Fibroblast of upper back skin (primary cell): ENCODE data around the gene NAT9.

ENCODE experiments used
- DNase-seq: peaks from one replicate; pipeline ENCODE4 v3.0.0-alpha.2; 2013

NAT9 gene, protein sequence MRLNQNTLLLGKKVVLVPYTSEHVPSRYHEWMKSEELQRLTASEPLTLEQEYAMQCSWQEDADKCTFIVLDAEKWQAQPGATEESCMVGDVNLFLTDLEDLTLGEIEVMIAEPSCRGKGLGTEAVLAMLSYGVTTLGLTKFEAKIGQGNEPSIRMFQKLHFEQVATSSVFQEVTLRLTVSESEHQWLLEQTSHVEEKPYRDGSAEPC

GRCh38 chr17:74776044-74776962 is at the start of gene NAT9:
Gene NAT9 (minus strand): TSS chr17:74776345. CDS start chr17:74775698, 647 bp downstream.
- DNase-seq: peak; percentile 94

DNA sequence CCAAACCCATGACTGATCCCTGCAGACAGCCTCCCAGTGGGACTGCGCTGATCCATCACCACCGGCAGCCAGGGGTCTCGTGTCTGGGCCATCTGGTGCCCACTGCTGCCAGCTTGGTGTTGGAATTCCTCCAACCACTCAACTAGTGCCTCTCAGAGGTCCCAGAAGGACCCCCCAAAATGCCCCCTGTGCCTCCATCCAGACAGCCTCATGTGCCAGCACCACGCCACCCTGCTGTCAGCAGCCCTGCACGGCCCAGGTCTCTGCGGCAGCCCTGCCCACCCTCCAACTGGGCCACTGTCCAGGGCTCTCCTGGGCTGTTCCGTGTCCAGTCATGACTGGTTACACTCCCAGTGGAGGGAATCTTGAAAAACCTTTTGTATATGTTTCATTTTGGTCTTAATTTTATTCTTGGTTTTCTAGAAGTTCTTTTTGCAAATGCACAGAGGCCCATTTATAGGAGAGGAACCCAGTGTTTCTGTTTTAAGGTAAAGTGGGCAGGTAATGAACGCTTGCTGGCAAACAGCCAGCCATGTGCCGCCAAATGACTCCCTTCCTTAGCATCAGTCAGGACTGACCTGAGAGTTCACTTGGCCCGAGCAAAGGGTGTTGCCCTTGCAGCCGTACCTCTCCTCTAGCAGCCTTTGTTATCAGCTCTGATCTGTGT is 48.9 kb upstream of the NAT9 start:
- DNase-seq: no peak

DNA sequence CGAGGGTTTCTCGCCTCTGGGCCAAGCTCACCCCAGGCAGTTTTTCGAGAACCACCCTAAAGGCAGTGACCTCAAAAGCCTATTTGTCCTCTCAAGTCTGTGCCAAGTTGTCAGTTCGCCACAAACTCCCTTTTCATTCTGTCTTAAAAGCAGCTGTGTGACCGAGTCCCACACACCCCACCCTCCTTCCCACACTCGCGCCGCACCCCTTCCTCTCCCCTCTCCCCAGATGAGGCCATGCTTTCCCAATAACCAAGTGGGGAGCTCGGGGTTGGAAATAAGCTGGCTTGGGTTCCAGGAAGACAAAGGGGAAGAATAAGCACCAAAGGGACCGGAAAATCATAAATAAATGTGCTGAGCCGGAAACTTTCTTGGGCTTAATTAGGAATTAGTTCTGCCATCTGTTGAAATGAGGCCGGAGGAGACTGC is 46.8 kb upstream of the NAT9 start:
- DNase-seq: no peak

DNA sequence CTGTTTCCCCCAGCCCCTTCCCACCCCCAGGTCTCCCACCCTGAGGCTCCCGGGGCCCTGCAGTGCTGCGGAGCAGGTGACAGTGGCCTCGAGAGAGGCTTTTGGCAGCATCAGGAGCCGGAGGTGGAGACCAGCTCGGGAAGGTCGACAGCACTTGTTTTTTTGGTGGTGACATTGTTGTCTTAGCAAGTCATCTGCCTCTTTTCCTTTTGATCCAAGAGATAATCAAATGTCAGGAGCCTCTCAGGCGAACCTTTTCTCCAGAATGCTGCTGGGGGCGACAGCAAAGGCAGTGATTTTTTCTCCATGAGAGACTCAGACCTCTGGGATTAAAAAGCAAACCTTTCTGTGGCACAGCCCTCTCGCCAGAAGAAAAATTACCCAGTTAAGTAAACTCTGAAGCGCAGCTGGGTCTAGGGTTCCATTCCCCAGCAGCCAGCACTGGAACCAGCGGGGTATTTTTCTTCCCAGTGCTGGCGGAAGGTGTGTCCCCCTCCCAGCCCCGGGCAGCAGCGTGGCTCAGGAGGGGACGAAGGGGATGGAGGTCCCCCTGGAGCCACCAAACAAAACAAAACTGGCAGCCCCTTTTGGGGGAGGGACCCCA is 46.3 kb upstream of the NAT9 start:
- no peak for DNase-seq

DNA sequence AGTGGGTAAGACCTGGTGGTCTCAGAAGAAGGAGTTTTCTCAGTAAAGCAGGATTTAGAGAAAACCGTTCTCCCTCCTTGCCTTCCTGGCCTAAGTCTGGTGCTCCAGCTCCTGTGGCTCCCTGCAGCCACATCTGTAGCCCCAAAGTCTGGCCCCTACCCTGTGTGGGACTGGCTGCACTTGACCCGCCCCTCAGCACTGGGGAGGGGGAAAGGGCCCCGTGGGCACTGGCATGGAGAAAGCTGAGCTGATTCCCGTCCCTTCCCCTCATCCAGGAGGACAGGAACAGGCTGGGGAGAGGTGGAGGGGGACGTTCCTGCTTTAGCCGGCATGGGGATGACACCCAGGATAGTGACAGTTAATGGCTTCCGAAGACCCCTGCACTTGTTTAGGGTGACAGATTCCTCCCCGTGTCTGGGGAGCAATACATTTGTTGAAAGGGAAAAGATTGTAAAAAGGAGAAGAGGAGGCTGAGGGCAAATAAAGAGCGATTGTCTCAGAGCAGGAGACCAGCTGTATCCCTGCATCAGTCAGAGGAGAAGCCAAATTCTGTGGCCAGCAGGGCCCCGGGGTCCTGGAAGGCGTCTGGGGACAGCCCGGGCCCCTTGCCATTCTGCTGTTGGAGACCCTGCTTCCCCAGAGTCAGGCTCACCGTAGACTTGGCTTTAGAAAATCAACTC is 45.6 kb upstream of the NAT9 start:
- no peak for DNase-seq

DNA sequence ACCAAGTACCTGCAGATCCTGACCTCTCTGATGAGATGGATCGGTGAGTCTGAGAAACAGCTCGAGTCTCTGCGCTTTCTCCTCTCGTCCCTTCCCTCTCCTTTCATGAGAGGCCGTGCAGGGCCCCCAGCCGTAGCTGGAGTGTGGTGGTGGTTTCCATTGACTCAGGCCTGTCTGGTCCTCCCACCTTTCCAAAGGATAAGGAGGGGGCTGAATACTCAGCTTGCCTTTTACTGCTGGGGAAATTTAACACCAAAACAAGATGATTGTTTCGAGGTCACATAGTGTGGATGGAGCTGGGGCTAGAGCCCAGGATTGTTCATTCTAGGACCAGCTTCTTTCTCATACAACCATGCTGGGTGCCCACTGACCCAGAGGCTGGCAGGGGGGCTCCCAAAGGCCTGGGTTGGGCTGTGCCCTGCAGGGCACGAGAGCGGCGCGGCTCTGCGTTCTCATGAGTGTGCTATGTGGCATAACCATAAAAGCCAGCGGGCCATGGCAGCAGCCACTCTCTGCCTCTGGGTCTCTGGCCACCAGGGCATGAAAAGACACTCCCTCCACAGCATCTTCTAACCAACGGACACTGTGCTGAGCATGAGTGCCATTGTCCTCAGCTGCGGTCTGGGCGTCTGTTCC is 43.8 kb upstream of the NAT9 start:
- DNase-seq: no peak

DNA sequence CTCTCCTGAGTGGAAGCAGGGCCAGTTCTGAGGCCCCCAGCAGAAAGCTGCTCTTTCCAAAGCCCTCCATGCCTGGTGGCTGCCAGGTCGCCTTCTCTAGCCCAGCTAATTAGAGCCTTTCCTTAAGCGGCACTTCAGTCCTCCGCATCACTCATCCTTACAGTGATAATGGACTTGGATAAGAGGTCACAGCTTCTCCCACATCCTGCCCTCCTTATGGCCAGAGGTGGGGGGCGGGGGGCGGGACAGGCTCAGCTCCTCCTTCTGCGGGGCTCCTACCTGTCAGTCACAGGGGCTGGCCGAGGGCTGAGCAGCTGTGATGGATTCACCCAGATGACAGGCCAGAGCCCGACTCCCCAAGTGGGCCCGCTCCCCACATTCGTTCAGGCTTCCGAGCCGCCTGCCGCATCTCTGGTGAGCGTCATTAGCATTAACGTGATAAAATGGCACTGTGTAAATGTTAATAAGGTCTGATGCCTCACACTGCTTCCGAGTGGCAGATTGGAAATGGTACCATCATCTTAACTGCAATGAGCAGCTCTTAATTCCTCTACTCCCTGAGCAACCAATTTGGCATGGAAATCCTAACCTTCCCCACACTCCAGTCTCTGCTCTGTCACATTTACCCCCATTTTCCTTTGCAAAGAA is 42.3 kb upstream of the NAT9 start:
- DNase-seq: no peak

- DNase-seq: no peak
These were observed 40.9 kb upstream of the NAT9 start for GRCh38 chr17:74816905-74817620.

DNA sequence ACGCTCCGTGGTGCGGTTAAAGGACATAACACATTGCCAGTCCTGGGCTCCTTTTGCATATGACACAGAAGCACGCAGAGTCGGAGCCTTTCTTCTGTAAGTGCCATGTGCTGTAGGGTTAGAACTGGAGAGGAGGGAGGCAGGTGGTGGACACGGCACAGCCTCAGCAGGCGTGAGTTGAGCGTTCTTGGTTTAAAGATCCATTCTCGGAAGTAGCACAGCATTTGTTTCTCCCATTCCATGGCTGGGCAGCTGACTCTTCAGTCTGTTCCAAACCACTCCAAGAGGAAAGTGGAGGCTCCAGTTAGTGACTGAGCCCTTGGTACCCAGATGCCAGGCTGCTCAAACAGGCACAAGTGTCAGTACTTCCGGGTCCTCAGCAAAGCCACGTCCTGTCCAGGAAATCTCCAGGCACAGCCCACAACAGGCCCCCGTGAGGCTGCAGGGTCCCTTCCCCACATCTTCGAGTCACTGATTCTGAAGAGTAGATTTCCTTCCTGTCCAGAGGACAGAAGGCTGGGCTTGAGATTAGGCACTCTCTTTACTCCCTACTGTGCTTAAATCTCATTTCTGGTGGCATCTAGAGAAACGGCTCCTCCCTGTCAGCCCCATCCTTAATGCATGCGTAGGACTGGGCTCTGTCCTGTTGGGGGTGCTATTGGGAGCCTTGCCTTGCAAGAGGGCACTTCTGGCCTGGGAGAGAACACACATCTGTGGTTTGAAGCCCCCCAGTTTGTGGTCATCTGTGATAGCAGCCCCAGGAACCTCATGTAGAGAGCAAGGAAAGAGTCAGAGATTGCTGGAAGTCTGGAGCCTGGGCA is 39.6 kb upstream of the NAT9 start:
- DNase-seq: no peak

- no peak for DNase-seq
These were observed 38.9 kb upstream of the NAT9 start for GRCh38 chr17:74815067-74815466.

- DNase-seq: no peak
These were observed 38.3 kb upstream of the NAT9 start for GRCh38 chr17:74814453-74814852.

GRCh38 chr17:74812109-74813009 is 36.2 kb upstream of the NAT9 start:
- no peak for DNase-seq

DNA sequence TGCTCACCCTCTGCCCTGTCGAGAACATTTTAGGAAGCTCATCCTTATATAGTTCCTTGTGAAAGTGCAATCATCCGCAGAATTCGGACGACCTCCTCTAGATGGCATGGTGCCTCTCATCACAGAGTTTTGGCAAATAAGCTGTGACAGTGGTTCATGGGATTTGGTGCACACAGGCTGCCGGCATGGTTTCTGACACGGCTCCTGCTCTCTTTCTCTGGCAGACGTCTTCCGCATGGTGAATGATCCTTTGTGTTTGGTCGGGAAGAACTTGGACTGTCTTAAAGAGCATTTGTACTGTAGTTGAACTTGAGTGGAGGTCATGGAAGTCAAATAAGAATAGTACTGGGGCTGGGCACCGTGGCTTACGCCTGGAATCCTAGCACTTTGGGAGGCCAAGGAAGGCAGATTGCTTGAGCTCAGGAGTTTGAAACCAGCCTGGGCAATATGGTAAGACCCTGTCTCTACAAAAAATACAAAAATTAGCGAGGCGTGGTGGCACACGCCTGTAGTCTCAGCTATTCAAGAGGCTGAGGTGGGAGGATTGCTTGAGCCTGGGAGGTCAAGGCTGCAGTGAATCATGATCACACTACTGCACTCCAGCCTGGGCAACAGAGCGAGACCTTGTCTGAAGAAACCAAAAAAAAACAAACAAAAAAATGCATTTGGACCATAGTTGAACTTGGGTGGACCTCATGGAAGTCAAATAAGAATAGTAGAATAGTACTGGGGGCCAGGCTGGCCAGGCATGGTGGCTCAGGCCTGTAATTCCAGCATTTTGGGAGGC is 34.7 kb upstream of the NAT9 start:
- no peak for DNase-seq

- no peak for DNase-seq
These were observed 32.7 kb upstream of the NAT9 start for GRCh38 chr17:74808714-74809430.

- DNase-seq: peak; percentile 5
These were observed 31.8 kb upstream of the NAT9 start for GRCh38 chr17:74807925-74808324.

GRCh38 chr17:74807441-74807840 is 31.3 kb upstream of the NAT9 start:
- DNase-seq: no peak

- DNase-seq: no peak
These were observed 30.2 kb upstream of the NAT9 start for GRCh38 chr17:74806334-74806733.
